Mononuclear cell (primary cell): ENCODE measurements around the gene SNRPA1. TPM values are rescaled to one million over a fixed set of nuclear protein-coding genes. Genes with fewer than 3 reads are reported as not detected.

Experiments used
- H3K27me3 ChIP-seq: 2 replicates; pipeline ENCODE4 v1.6.0; 2011; ENCODE audit warnings: low read length, control low read depth; ENCODE audit not compliant: insufficient read depth
- H3K4me1 ChIP-seq: 2 replicates; pipeline ENCODE4 v1.5.1; 2011; ENCODE audit warnings: mild to moderate bottlenecking, low read length, control low read depth; ENCODE audit not compliant: insufficient read depth
- H3K4me3 ChIP-seq: 2 replicates; pipeline ENCODE4 v1.5.1; 2011; ENCODE audit warnings: mild to moderate bottlenecking, low read length, moderate library complexity
- H3K9me3 ChIP-seq: 2 replicates; pipeline ENCODE4 v1.5.1; 2011; ENCODE audit warnings: low read depth, mild to moderate bottlenecking, control low read depth, low read length
- total RNA-seq: library from RNA; depleted of rRNA; stranded (reverse); fragments of >200 nt; gene quantifications from one replicate; pipeline ENCODE4 v1.2.3, GENCODE V29; 2012

Gene SNRPA1
- total RNA-seq, 1 donor, result 76.1 TPM

DNA sequence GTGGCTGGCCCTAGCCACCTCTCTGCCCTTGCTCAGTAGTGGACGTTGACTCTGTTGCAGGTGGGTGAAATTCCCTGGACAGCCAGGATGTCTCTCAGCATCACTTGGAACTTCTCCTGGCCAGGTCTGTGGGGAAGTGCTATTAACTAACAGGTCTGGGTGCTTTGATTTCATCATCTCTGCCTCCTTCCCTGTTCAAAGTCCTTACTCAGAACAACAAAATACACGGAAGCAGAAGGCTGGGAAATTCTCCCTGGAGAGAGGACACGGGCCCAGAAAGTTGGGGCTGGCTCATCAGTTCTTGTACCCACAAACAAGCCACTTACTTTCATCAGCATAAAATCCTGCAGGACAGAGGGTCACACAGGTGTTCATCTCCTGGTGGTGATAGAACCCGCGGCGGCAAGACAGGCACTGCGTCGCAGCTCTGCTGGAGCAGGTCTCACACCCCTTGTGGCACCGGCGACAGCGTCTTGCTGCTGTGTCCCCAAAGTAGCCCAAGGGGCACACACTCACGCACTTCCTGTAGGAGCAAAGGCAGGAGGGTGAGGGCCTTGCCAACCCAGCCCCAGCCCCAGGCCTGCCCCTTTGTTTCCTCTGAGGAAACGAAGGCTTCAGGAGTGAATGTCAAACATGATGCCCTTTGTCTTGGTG is 29.6 kb upstream of the SNRPA1 start:
- Histone ChIP-seq H3K4me1 (peaks cover 13% of the 10 kb centered on the region), H3K27me3 (no peaks in the 10 kb centered on the region), H3K9me3 (no peaks in the 10 kb centered on the region), H3K4me3 (no peak overlapping the region)

DNA sequence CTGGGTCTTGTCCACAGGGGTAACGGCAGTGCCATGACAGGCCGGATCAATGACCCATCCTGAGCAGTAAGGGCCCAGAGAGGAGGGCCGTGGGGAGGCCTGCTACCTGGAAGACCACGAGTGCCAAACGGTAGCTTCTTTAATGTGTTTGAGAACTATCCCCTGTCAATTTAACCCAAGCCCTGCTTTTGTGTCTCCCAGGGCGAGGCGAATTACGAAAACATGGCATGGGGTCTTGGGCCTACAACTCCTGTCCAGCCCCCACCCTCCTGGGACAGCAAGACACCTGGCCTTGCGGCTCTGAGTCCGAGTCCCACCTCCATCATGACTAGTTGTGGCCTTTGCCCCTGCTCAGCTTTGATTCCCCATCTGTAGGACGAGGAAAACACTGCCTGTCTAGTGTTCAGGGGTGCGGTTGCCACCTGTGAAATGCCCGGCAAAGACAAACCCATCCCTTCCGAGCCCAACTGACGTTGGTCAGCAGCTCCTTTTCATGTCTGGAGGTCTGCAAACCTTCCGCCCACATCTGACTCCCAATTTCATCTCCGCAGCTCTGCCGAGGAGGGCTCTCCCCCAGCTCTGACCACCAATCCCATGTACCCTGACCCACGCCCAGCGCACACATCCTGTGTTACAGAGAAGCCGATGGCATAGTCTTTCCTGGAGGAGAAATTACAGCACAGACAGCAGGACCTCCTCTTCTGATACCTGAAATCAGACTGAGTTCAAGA is 28.9 kb upstream of the SNRPA1 start:
- no peak overlapping the region for H3K4me3 ChIP-seq
- peaks cover 13% of the 10 kb centered on the region for H3K4me1 ChIP-seq
- no peaks in the 10 kb centered on the region for H3K9me3 ChIP-seq
- no peaks in the 10 kb centered on the region for H3K27me3 ChIP-seq

- no peaks in the 10 kb centered on the region for H3K9me3 ChIP-seq
- no peak overlapping the region for H3K4me3 ChIP-seq
- peaks cover 13% of the 10 kb centered on the region for H3K4me1 ChIP-seq
- H3K27me3 ChIP-seq, result no peaks in the 10 kb centered on the region
These were observed 27.9 kb upstream of the SNRPA1 start for GRCh38 chr15:101322854-101323477.

DNA sequence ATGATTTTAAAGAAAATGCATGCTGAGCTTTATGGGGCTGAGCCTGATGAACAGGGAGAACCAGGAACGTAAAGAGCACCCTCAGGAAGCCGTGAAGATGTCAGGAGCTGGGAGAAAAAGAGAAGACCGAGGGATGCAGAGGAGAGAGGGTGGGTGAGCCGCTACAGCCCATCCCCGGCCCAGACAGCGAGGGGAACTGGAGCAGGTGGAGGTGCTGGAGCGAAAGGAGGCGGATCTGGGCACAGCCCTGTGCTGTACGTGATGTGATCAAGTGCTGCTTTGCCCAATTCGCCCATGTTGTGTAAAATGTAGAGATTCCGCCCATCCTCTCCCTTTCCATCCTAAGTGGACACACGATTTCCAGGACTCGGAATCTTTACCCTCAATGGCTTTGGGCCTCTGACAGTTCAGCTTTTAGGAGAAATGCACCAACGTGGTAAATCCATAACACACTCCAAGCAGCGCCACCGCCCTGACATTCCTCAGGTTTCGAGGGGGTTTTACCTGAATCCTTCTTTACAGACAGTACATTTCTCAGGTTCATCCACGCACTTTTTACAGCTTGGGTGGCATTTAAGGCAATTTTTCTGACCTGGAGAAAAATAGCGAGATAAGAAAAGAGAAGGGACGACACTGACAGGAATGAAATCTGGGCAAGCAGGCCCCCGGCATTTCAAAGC is 27.1 kb upstream of the SNRPA1 start:
- Histone ChIP-seq H3K9me3 (no peaks in the 10 kb centered on the region), H3K27me3 (no peaks in the 10 kb centered on the region), H3K4me3 (no peak overlapping the region), H3K4me1 (peaks cover 13% of the 10 kb centered on the region)

GRCh38 chr15:101320501-101321052 is 25.5 kb upstream of the SNRPA1 start:
- peaks cover 13% of the 10 kb centered on the region for H3K4me1 ChIP-seq
- H3K27me3 ChIP-seq, result no peaks in the 10 kb centered on the region
- H3K4me3 ChIP-seq, result no peak overlapping the region

GRCh38 chr15:101318839-101319238 is 23.8 kb upstream of the SNRPA1 start:
- Histone ChIP-seq H3K4me3 (no peak overlapping the region), H3K27me3 (no peaks in the 10 kb centered on the region), H3K4me1 (peaks cover 13% of the 10 kb centered on the region), H3K9me3 (no peaks in the 10 kb centered on the region)

More at GRCh38 chr15:101320501-101321052, 25.5 kb upstream of the SNRPA1 start:
- no peaks in the 10 kb centered on the region for H3K9me3 ChIP-seq

DNA sequence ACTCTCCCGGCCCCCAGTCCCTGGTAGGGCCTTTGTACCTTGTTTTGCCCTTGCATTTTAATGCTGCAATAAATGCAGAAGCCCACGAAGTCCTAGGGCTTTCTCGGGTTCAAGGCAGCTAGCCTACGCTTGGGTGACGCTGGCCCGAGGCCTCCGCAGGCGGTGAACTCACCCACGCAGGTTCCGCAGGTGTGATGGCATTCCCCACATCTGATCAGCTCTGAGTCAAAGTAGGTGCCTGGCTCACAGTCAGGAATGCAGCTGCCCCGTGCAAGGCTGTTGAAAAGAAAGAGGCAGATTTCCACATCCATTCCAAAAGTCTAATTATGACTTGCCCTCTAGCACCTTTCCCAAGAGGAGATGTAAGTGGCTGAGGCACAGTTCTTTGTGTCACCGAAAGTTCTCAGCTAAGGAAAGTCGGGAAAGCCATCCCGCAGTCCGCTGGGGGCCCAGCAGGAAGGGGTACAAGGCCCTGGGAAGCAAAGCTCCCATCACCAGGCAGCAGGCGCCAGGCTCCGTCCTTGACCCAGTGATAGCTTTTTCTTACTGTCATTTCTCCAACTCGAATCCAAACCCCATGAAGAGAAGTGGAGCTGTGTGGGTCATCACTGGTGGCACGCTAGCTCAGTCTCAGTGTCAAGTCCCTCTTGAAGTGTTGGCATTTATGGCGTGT is 23.2 kb upstream of the SNRPA1 start:
- Histone ChIP-seq H3K27me3 (no peaks in the 10 kb centered on the region), H3K9me3 (no peaks in the 10 kb centered on the region), H3K4me3 (no peak overlapping the region), H3K4me1 (peaks cover 13% of the 10 kb centered on the region)

DNA sequence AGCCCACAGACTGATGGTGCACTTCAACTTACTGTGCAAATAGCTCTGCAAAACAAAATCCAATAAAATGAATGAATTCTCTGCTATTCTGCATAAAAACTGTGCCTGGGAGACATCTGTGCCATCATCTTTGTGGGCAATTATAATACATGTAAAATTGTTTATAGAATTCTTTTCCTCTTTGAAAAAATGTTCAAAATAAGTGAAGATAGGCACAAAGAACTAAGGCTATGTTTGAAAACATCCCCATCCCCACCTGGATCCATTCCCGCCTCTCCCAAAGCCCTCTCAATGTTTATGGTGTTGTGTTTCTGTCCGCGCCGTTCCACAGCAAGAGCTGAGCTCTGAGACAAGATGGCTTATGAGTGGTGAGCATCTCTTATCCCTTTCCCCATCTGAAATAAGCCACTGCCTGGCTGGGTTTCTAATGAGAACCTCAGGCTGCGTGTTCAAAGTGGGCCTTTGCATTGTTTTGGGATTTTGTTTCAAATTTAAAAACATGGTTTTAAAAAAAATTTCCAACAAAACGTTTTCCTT is 22.4 kb upstream of the SNRPA1 start:
- no peaks in the 10 kb centered on the region for H3K27me3 ChIP-seq
- peaks cover 13% of the 10 kb centered on the region for H3K4me1 ChIP-seq
- no peak overlapping the region for H3K4me3 ChIP-seq
- H3K9me3 ChIP-seq, result no peaks in the 10 kb centered on the region

DNA sequence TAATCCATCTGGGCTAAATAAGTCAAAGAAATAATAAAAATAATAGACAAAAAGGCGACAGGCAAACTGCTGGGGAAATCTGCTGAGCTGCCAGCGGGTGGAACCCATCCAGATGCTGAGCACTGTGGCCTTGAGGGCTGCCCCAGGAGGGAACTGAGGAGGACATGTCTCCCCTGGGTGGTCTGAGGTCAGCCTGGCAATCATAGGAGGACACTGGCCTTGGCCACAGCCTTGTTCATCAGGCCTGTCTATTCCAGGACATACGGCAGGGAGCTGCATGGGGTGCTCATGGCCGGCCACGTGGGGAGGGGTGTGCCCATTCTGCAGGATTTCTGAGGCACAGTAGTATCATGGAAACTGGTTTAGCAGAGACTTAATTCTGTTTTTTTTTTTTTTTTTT is 21.5 kb upstream of the SNRPA1 start:
- Histone ChIP-seq H3K4me3 (no peak overlapping the region), H3K27me3 (no peaks in the 10 kb centered on the region), H3K4me1 (peaks cover 13% of the 10 kb centered on the region), H3K9me3 (no peaks in the 10 kb centered on the region)

GRCh38 chr15:101315736-101316135 is 20.7 kb upstream of the SNRPA1 start:
- H3K4me3 ChIP-seq, result no peak overlapping the region
- no peaks in the 10 kb centered on the region for H3K9me3 ChIP-seq
- no peaks in the 10 kb centered on the region for H3K27me3 ChIP-seq
- peaks cover 8% of the 10 kb centered on the region for H3K4me1 ChIP-seq

DNA sequence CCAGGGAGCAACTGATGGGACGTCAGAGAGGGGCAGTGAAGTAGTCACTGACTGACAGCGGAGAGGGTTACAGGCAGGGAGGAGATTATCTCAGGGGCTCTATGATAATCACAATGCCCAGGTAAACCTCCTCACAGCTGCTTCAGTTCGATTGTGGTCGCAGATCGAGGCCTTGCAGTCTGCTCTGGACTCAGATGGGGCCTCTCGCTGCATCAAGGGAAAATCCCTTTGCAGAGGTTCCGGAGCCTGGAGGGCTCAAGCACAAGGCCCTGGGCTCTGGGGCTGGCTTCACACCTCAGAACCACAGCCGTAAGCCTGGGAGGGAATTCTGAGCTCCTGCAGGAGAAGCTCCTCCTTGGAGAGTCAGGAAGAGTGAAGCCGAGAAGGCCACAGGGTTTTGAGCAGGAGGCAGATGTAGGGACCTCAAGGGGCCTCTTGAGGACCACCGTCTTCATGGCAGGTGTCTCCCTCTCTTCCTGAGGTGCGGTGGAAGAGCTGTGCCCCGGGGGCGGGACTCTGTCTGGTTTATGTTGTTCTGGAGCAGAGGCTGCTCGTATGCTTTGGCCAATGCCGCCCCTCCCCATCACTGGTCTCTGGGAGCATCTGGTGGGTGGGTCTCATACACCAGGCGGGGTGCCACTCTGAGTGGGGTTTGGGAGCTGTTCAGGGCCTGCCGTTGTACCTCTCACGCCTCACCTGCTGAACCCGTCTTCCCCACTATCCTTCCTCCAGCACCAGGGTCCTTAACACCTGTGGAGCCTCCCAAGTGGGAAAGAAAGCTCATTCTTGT is 19.5 kb upstream of the SNRPA1 start:
- Histone ChIP-seq H3K27me3 (no peaks in the 10 kb centered on the region), H3K4me3 (no peak overlapping the region), H3K9me3 (no peaks in the 10 kb centered on the region), H3K4me1 (no peaks in the 10 kb centered on the region)

DNA sequence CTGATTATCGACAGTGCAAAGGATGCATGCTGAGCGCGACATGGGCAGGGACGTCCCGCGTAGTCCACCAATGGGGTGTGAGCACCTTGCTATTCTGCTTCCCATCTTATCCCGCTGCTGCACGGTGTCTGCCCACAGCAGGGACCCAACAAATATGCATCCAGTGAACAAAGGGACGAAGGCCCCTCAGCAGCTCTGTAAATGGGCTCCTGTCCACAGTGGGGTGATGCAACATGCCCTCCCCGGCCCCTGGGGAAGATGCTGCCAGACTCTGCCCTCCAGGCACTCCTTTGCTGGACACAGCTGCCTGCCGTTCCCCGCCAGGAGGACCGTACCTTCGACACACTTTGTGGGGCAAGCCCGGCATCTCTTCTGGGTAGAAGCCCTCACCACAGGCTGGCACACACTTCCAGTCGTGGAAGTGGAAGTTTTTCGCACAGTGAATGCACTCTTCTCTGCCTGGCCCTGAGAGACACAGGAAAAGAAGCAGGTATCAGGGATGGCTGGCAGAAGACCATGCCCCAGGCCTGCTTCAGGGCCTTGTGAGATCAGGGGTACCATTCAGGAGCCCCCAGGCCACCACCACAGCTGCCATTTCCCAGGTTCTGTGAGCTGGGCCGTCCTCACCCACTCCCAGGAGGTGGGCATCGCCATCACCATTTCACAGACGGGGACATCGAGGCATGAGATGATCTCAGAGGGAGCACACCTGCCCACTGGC is 18.2 kb upstream of the SNRPA1 start:
- Histone ChIP-seq H3K4me3 (no peak overlapping the region), H3K27me3 (no peaks in the 10 kb centered on the region), H3K4me1 (no peaks in the 10 kb centered on the region), H3K9me3 (no peaks in the 10 kb centered on the region)

DNA sequence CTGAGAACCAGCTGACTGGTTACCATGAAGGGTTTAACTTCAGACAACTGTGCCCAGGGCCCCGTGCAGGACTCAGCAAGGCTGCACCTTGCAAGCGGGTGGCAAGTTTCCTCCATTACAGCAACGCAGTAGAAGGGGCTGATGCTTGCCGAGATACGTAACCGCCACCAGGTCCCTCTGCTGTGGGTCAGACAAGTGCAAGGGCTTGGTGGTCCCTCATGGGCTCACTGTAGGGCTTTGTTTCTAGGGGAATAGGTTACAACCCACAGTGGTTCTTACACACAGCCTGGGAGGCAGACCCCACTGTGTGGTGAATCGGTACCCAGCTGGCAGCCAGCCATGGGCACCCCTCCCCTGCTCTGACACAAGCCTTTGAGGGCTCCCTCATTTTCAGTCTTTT is 15.5 kb upstream of the SNRPA1 start:
- Histone ChIP-seq H3K4me1 (no peaks in the 10 kb centered on the region), H3K4me3 (no peak overlapping the region), H3K9me3 (no peaks in the 10 kb centered on the region), H3K27me3 (no peaks in the 10 kb centered on the region)
